Testis (tissue), 2 donors: Measurements from ENCODE around the gene PACSIN2.

Experiments used
- CTCF ChIP-seq, 3 experiments: fragments of 450-650 bp in 2 of 3; fragments of 200-600 bp in 1 of 3; sonication (generic) in 1 of 3; IDR thresholded peaks; one replicate each; pipeline ENCODE4 v1.5.1; 2016 to 2019; ENCODE audit warnings: antibody characterized with exemption in 3 of 3, mild to moderate bottlenecking in 2 of 3, moderate library complexity in 1 of 3
- POLR2A ChIP-seq: fragments of 450-650 bp; IDR thresholded peaks from one replicate; pipeline ENCODE4 v1.6.1; 2017; ENCODE audit warnings: antibody characterized with exemption, mild to moderate bottlenecking, moderate library complexity

- TF ChIP-seq CTCF (IDR thresholded peaks at IDR 0.05) (no peak), POLR2A (no peak)
These were observed 136.2 kb downstream of the PACSIN2 start for GRCh38 chr22:42878561-42879305.
